Measurements from ENCODE around the gene ANKRD16. TPM values are rescaled to one million over a fixed set of nuclear protein-coding genes. Genes with fewer than 3 reads are reported as not detected.
A peak's percentile ranks its signal among the peaks of the same experiment; 100 is the strongest.

Gene ANKRD16
- total RNA-seq, 1 experiment from 2014 or later = 4.9 TPM

DNA sequence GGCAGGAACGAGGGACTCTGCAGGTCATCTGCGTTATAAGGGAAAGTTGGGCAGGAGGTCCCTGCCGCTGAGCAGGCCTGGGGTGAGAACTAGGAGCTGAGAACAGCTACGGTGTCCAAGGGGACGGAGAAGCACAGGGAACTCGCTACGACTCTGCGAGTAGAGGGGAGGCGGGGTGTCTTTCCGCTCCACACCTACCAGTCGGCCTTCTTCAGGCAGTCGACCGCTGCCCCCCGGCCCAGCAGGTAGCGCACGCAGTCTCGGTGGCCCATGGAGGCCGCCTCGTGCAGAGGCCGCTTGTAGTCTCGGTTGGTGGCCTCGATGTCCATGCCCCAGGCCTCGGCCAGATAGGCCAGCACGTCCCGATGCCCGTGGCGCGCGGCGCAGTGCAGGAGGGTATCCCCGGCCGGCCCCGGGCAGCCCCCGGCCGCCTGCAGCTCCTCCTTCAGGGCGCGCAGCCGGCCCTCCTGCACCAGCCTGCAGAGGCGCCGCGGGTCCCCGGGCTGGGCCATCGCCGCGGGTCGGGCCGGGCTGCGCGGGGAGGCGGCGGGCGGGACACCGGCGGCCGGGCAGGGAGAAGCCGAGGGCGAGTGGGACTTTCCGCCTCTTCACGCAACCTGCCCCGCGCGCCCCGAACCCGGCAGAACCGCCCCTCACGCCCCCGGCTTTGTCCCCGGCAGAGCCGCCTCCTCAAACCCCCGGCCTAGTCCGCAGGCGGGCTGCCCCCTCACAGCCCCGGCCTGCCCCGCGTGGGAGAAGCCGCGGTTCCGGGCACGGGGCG lies 660 bp downstream of the ANKRD16 start:
- peaks cover 4% of the 10 kb centered on the region for H3K4me1 ChIP-seq (ENCODE audit: insufficient read depth, low read length)
- ATAC-seq (peak; percentile 25), DNase-seq (peak; percentile 3)
- no peaks in the 10 kb centered on the region for H3K27me3 ChIP-seq (ENCODE audit: low read length)
- H3K79me2 ChIP-seq (ENCODE audit: low read length) = peaks cover 41% of the 10 kb centered on the region
- no TSS peak for BruUV-seq (replicated peaks)
- H3K9ac ChIP-seq (ENCODE audit: low read length) = peak overlapping the region; percentile 89
- ChIA-PET POLR2A (ENCODE audit: unreplicated experiment) (interaction anchor here (0.8 kb wide), 1 partner anchor 279 kb away, joined by 4 read pairs; no protein-coding TSS in a partner anchor), CTCF (no interaction called here)
- H3F3A ChIP-seq (ENCODE audit: low read length, unreplicated experiment) = no peaks in the 10 kb centered on the region
- peak overlapping the region; percentile 75 for H3K4me3 ChIP-seq (ENCODE audit: low read length)
- H3K9me3 ChIP-seq (ENCODE audit: low read length) = no peaks in the 10 kb centered on the region
- intact Hi-C loops (cut with micrococcal nuclease) = loop anchor here (5.0 to 10.0 kb wide), 2 partner anchors 77 to 204 kb away; partner anchors contain the start of genes GDI2 and TASOR2
- peak overlapping the region; percentile 86 for H3K4me2 ChIP-seq (ENCODE audit: low read length)
- no peak overlapping the region for H3K27ac ChIP-seq (ENCODE audit: low read length)
- no peaks in the 10 kb centered on the region for H3K9me2 ChIP-seq (replicated peaks; ENCODE audit: low read length)
- no peaks in the 10 kb centered on the region for H3K36me3 ChIP-seq (ENCODE audit: low read depth, low read length)
- TF ChIP-seq EZH2 (IDR thresholded peaks at IDR 0.05; ENCODE audit: low read length, unreplicated experiment) (no peak), EZH2phosphoT487 (IDR thresholded peaks at IDR 0.05; ENCODE audit: borderline replicate concordance, low read length) (no peak)
- TF ChIP-seq, protein P1, sequence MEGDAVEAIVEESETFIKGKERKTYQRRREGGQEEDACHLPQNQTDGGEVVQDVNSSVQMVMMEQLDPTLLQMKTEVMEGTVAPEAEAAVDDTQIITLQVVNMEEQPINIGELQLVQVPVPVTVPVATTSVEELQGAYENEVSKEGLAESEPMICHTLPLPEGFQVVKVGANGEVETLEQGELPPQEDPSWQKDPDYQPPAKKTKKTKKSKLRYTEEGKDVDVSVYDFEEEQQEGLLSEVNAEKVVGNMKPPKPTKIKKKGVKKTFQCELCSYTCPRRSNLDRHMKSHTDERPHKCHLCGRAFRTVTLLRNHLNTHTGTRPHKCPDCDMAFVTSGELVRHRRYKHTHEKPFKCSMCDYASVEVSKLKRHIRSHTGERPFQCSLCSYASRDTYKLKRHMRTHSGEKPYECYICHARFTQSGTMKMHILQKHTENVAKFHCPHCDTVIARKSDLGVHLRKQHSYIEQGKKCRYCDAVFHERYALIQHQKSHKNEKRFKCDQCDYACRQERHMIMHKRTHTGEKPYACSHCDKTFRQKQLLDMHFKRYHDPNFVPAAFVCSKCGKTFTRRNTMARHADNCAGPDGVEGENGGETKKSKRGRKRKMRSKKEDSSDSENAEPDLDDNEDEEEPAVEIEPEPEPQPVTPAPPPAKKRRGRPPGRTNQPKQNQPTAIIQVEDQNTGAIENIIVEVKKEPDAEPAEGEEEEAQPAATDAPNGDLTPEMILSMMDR (conservative IDR thresholded peaks at IDR 0.05; ENCODE audit: low read depth, low read length) = no peak
- H4K20me1 ChIP-seq (ENCODE audit: low read length) = 0 out of 2 replicates have a peak, but pooled peaks cover 4% of the 10 kb centered on the region
- H2AFZ ChIP-seq (ENCODE audit: low read length) = peak overlapping the region; percentile 64; the same call in 1 of the 2 replicates

- TF ChIP-seq, protein P1 (conservative IDR thresholded peaks at IDR 0.05; ENCODE audit: low read depth, low read length) = no peak
- TF ChIP-seq EZH2phosphoT487 (IDR thresholded peaks at IDR 0.05; ENCODE audit: borderline replicate concordance, low read length) (no peak), EZH2 (IDR thresholded peaks at IDR 0.05; ENCODE audit: low read length, unreplicated experiment) (no peak)
- no peaks in the 10 kb centered on the region for H3K27me3 ChIP-seq (ENCODE audit: low read length)
- no peaks in the 10 kb centered on the region for H3K9me2 ChIP-seq (replicated peaks; ENCODE audit: low read length)
- CTCF ChIA-PET = no interaction called here
- peaks cover 4% of the 10 kb centered on the region for H3K4me1 ChIP-seq (ENCODE audit: insufficient read depth, low read length)
- TSS peak; percentile 37 for BruUV-seq (replicated peaks)
- DNase-seq (peak; percentile 8), ATAC-seq (no peak)
- no peak overlapping the region for H3K27ac ChIP-seq (ENCODE audit: low read length)
- H4K20me1 ChIP-seq (ENCODE audit: low read length) = 0 out of 2 replicates have a peak, but pooled peaks cover 4% of the 10 kb centered on the region
- H3K9ac ChIP-seq (ENCODE audit: low read length) = peak overlapping the region; percentile 89
- H3K4me2 ChIP-seq (ENCODE audit: low read length) = peak overlapping the region; percentile 86
- intact Hi-C loops (cut with micrococcal nuclease) = loop anchor here (5.0 to 10.0 kb wide), 2 partner anchors 76 to 204 kb away; partner anchors contain the start of genes GDI2 and TASOR2
- peak overlapping the region; percentile 40; the same call in 1 of the 2 replicates for H2AFZ ChIP-seq (ENCODE audit: low read length)
- no peaks in the 10 kb centered on the region for H3K9me3 ChIP-seq (ENCODE audit: low read length)
- H3K36me3 ChIP-seq (ENCODE audit: low read depth, low read length) = no peaks in the 10 kb centered on the region
- H3K4me3 ChIP-seq (ENCODE audit: low read length) = peak overlapping the region; percentile 75
- H3F3A ChIP-seq (ENCODE audit: low read length, unreplicated experiment) = no peaks in the 10 kb centered on the region
- POLR2A ChIA-PET (ENCODE audit: unreplicated experiment) = no interaction called here
- H3K79me2 ChIP-seq (ENCODE audit: low read length) = peaks cover 41% of the 10 kb centered on the region
Measured at GRCh38 chr10:5888351-5888750, 1.3 kb downstream of the ANKRD16 start.

Data from PC-3 (cell line).